IMR-90 (cell line): ENCODE data around the gene GALNT13. TPM values are rescaled to one million over a fixed set of nuclear protein-coding genes. Genes with fewer than 3 reads are reported as not detected.

Source experiments
- ATAC-seq: fragments of 200-7000 bp; cut with Tn5 transposase; 2 replicates; pipeline ENCODE4 v1.9.1; 2020; ENCODE audit warnings: low read depth, mild to moderate bottlenecking, moderate library complexity
- BruUV-seq: library from RNA; stranded (reverse); fragments of 400-500 nt; replicated peaks from 2 replicates; lab custom pipeline; 2021; lab: Mats Ljungman, UMichigan
- CTCF ChIA-PET: fragments of 300-600 bp; formaldehyde crosslinking; extraction: SDS; loops from one replicate; lab custom pipeline; 2021; ENCODE audit warnings: antibody characterized with exemption; lab: Yijun Ruan, JAX
- POLR2A ChIA-PET: fragments of 300-600 bp; sonication (Branson Sonifier 250); formaldehyde crosslinking; loops from one replicate; lab custom pipeline; 2022; ENCODE audit warnings: antibody characterized with exemption; ENCODE audit not compliant: unreplicated experiment; lab: Charles Lee
- DNase-seq: peaks from one replicate; pipeline ENCODE4 v3.0.0; 2013
- H2AFZ ChIP-seq: replicated peaks from 2 replicates; pipeline ENCODE3; 2013; ENCODE audit warnings: low read length, mild to moderate bottlenecking; ENCODE audit not compliant: poor library complexity
- H2AK5ac ChIP-seq: 2 replicates; pipeline ENCODE4 v1.6.1; 2013; ENCODE audit warnings: low read depth, low read length, inconsistent platforms
- H2AK9ac ChIP-seq: replicated peaks from 2 replicates; pipeline ENCODE3; 2013; ENCODE audit warnings: mild to moderate bottlenecking, low read depth, low read length, moderate library complexity; ENCODE audit not compliant: poor library complexity
- H2BK120ac ChIP-seq: 2 replicates; pipeline ENCODE4 v1.6.1; 2013; ENCODE audit warnings: low read depth, low read length, inconsistent platforms
- H2BK15ac ChIP-seq: 3 replicates; pipeline ENCODE4 v1.6.1; 2013; ENCODE audit warnings: low read depth, low read length, inconsistent platforms
- H2BK20ac ChIP-seq: 2 replicates; pipeline ENCODE4 v1.6.1; 2013; ENCODE audit warnings: low read depth, mild to moderate bottlenecking, inconsistent platforms, low read length, moderate library complexity
- H2BK5ac ChIP-seq: 2 replicates; pipeline ENCODE4 v1.6.1; 2013; ENCODE audit warnings: mild to moderate bottlenecking, low read depth, low read length, inconsistent platforms; ENCODE audit not compliant: poor library complexity, severe bottlenecking
- H3K14ac ChIP-seq: replicated peaks from 2 replicates; pipeline ENCODE4 v1.6.1; 2013; ENCODE audit warnings: low read depth, low read length, inconsistent platforms
- H3K18ac ChIP-seq: 2 replicates; pipeline ENCODE4 v1.6.1; 2013; ENCODE audit warnings: low read depth, low read length, control low read depth
- H3K23ac ChIP-seq: 2 replicates; pipeline ENCODE4 v1.6.1; 2013; ENCODE audit warnings: low read depth, low read length, inconsistent platforms
- H3K27ac ChIP-seq: 2 replicates; pipeline ENCODE4 v1.5.1; 2013; ENCODE audit warnings: mild to moderate bottlenecking, control low read depth, low read length; ENCODE audit not compliant: insufficient read depth
- H3K27me3 ChIP-seq: 2 replicates; pipeline ENCODE4 v1.6.1; 2013; ENCODE audit warnings: low read length; ENCODE audit not compliant: control insufficient read depth, insufficient read depth
- H3K36me3 ChIP-seq: 2 replicates; pipeline ENCODE4 v1.6.1; 2013; ENCODE audit warnings: low read length, mixed read lengths; ENCODE audit not compliant: control insufficient read depth, insufficient read depth
- H3K4ac ChIP-seq: 2 replicates; pipeline ENCODE4 v1.6.1; 2013; ENCODE audit warnings: low read depth, low read length, inconsistent platforms
- H3K4me1 ChIP-seq: 2 replicates; pipeline ENCODE4 v1.6.1; 2013; ENCODE audit warnings: low read length, mixed read lengths; ENCODE audit not compliant: control insufficient read depth, insufficient read depth
- H3K4me2 ChIP-seq: 2 replicates; pipeline ENCODE4 v1.6.1; 2013; ENCODE audit warnings: low read depth, mild to moderate bottlenecking, control low read depth, low read length, moderate library complexity
- H3K4me3 ChIP-seq: 2 replicates; pipeline ENCODE4 v1.5.1; 2013; ENCODE audit warnings: low read depth, mild to moderate bottlenecking, control low read depth, low read length, moderate library complexity; ENCODE audit not compliant: insufficient read depth
- H3K56ac ChIP-seq: 2 replicates; pipeline ENCODE4 v1.6.1; 2013; ENCODE audit warnings: low read length, inconsistent platforms; ENCODE audit not compliant: insufficient read depth; ENCODE audit errors: extremely low read depth
- H3K79me1 ChIP-seq, 2 experiments: 2 replicates each; pipeline ENCODE4 v1.6.1; 2013; ENCODE audit warnings: low read length in 2 of 2, inconsistent platforms in 1 of 2, low read depth in 1 of 2
- H3K9ac ChIP-seq: 2 replicates; pipeline ENCODE4 v1.6.1; 2013; ENCODE audit warnings: low read depth, low read length, control low read depth
- H3K9me1 ChIP-seq: 2 replicates; pipeline ENCODE4 v1.6.1; 2013; ENCODE audit warnings: low read length, inconsistent platforms; ENCODE audit not compliant: insufficient read depth
- H3K9me3 ChIP-seq: 2 replicates; pipeline ENCODE4 v1.6.1; 2013; ENCODE audit warnings: low read length; ENCODE audit not compliant: control insufficient read depth, insufficient read depth
- H4K20me1 ChIP-seq: 2 replicates; pipeline ENCODE4 v1.6.1; 2013; ENCODE audit warnings: low read length, inconsistent platforms; ENCODE audit not compliant: insufficient read depth
- H4K5ac ChIP-seq: 2 replicates; pipeline ENCODE4 v1.6.1; 2013; ENCODE audit warnings: mild to moderate bottlenecking, low read depth, low read length, control low read depth
- H4K8ac ChIP-seq, 2 experiments: 2 replicates each; pipeline ENCODE4 v1.6.1; 2013; ENCODE audit warnings: low read depth in 2 of 2, low read length in 2 of 2, control low read depth in 1 of 2, inconsistent platforms in 1 of 2
- H4K91ac ChIP-seq: 2 replicates; pipeline ENCODE4 v1.6.1; 2013; ENCODE audit warnings: low read depth, low read length, inconsistent platforms; ENCODE audit not compliant: insufficient read depth
- BHLHE40 ChIP-seq: fragments of 150-350 bp; IDR thresholded peaks from 2 replicates; pipeline ENCODE4 v1.6.1; 2016; ENCODE audit warnings: mild to moderate bottlenecking, low read depth, low read length
- CHD1 ChIP-seq: IDR thresholded peaks from 2 replicates; pipeline ENCODE4 v1.6.1; 2012; ENCODE audit warnings: low read depth, low read length, improper control_type of control experiment
- FOS ChIP-seq: fragments of 150-350 bp; IDR thresholded peaks from 2 replicates; pipeline ENCODE4 v1.6.1; 2016; ENCODE audit warnings: low read depth, low read length
- MAFK ChIP-seq: IDR thresholded peaks from 2 replicates; pipeline ENCODE4 v1.6.1; 2012; ENCODE audit warnings: low read depth, low read length, improper control_type of control experiment
- MXI1 ChIP-seq: IDR thresholded peaks from 2 replicates; pipeline ENCODE4 v1.6.1; 2012; ENCODE audit warnings: low read depth, mild to moderate bottlenecking, low read length, moderate library complexity, borderline replicate concordance
- NFE2L2 ChIP-seq: fragments of 150-350 bp; IDR thresholded peaks from 2 replicates; pipeline ENCODE4 v1.6.1; 2016; ENCODE audit warnings: low read depth, mild to moderate bottlenecking, low read length
- POLR2A ChIP-seq: IDR thresholded peaks from 2 replicates; pipeline ENCODE4 v1.6.1; 2012; ENCODE audit warnings: mild to moderate bottlenecking, low read depth, low read length
- RAD21 ChIP-seq: IDR thresholded peaks from 2 replicates; pipeline ENCODE4 v1.6.1; 2012; ENCODE audit warnings: low read length, improper control_type of control experiment
- RFX5 ChIP-seq: IDR thresholded peaks from 2 replicates; pipeline ENCODE4 v1.8.0; 2012; ENCODE audit warnings: low read depth, mild to moderate bottlenecking, low read length, moderate library complexity
- SMC3 ChIP-seq: fragments of 150-350 bp; IDR thresholded peaks from 2 replicates; pipeline ENCODE4 v1.6.1; 2016; ENCODE audit warnings: low read depth, mild to moderate bottlenecking, antibody characterized with exemption, low read length, moderate library complexity
- WGBS, 2 experiments: methylation state at CpG; one replicate each; pipeline versions ENCODE4 v1.1.5 to v1.1.7; 2013; ENCODE audit warnings: missing lambda C conversion rate in 2 of 2; ENCODE audit not compliant: insufficient read length in 1 of 2; ENCODE audit errors: extremely low coverage in 2 of 2; 5-methylcytosine and 5-hydroxymethylcytosine counted together
- dilution Hi-C: fragments of 300-500 bp; cut with HindIII; formaldehyde crosslinking; loops from one replicate; pipeline ENCODE4 v1.14.3; 2018; ENCODE audit warnings: low sequenced_read_pairs; ENCODE audit not compliant: unreplicated experiment
- in situ Hi-C: fragments of 300-500 bp; cut with MboI; formaldehyde crosslinking; loops from 3 replicates; pipeline ENCODE4 v1.14.3; 2019; ENCODE audit warnings: low sequenced_read_pairs, inconsistent platforms, mixed read lengths
- intact Hi-C: fragments of 100-400 bp; cut with micrococcal nuclease; formaldehyde crosslinking; loops from 2 replicates; pipeline ENCODE4 v1.10.0; 2022
- polyA plus RNA-seq, 3 experiments: library from polyadenylated mRNA; depleted of rRNA; stranded (reverse); fragments of >200 nt; gene quantifications; 2 replicates each; pipeline ENCODE4 v1.2.3, GENCODE V29; 2012; ENCODE audit warnings: low replicate concordance in 1 of 3
- total RNA-seq: library from RNA; depleted of rRNA; stranded (reverse); fragments of >200 nt; gene quantifications from 2 replicates; pipeline ENCODE4 v1.2.3, GENCODE V29; 2012
- TF ChIP-seq, protein P1 (sequence below): conservative IDR thresholded peaks from 2 replicates; pipeline ENCODE4 v1.5.1; 2012; ENCODE audit warnings: mild to moderate bottlenecking, low read depth, low read length, improper control_type of control experiment
- TF ChIP-seq, protein P2 (sequence below): fragments of 150-350 bp; IDR thresholded peaks from 2 replicates; pipeline ENCODE4 v1.6.1; 2016; ENCODE audit warnings: low read depth, mild to moderate bottlenecking, low read length, moderate library complexity, borderline replicate concordance
- TF ChIP-seq, protein P3 (sequence below): fragments of 150-350 bp; IDR thresholded peaks from 2 replicates; pipeline ENCODE4 v1.6.1; 2017; ENCODE audit warnings: mild to moderate bottlenecking, antibody characterized with exemption, low read length, low read depth

Gene GALNT13
- total and polyA plus RNA-seq, 2 of the 4 experiments (the other 2 are of a cell fraction): 0.03 TPM; not detected in 1

DNA sequence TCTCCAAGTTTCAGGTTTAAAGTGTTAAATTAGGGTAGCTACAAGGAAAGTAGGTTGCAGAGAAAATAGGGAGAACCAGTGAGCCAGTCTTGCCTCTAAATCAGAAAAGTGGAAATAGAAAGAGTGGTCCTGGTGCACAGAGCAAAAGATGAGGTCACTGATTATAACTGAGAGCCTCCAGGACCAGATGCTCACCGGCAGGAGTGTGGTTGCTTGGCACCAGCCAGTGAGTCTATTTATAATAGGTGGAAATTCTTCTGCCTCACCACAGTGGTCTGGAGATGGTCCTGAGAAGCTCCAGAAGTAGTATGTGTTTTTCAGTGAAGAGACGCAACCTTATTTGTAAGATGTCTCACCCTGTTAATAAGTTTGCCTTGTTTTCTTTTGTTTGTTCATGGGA lies 452.9 kb downstream of the GALNT13 start:
- peaks cover 3% of the 10 kb centered on the region; the same call in 1 of the 2 replicates for H3K9me3 ChIP-seq
- H3K79me1 ChIP-seq: no peaks in the 10 kb centered on the region
- H2BK120ac ChIP-seq: no peak overlapping the region
- H3K4ac ChIP-seq: no peak overlapping the region
- H2AK9ac ChIP-seq: no peak overlapping the region
- intact Hi-C loops (no loop called here), in situ Hi-C loops (no loop called here), dilution Hi-C loops (no loop called here)
- no peak overlapping the region for H2BK20ac ChIP-seq
- no peak overlapping the region for H3K23ac ChIP-seq
- no peaks in the 10 kb centered on the region for H3K27me3 ChIP-seq
- no peak overlapping the region for H4K91ac ChIP-seq
- TF ChIP-seq RAD21: no peak
- no peak for TF ChIP-seq MAFK
- TF ChIP-seq NFE2L2: no peak
- TF ChIP-seq FOS: no peak
- TF ChIP-seq, protein P1, sequence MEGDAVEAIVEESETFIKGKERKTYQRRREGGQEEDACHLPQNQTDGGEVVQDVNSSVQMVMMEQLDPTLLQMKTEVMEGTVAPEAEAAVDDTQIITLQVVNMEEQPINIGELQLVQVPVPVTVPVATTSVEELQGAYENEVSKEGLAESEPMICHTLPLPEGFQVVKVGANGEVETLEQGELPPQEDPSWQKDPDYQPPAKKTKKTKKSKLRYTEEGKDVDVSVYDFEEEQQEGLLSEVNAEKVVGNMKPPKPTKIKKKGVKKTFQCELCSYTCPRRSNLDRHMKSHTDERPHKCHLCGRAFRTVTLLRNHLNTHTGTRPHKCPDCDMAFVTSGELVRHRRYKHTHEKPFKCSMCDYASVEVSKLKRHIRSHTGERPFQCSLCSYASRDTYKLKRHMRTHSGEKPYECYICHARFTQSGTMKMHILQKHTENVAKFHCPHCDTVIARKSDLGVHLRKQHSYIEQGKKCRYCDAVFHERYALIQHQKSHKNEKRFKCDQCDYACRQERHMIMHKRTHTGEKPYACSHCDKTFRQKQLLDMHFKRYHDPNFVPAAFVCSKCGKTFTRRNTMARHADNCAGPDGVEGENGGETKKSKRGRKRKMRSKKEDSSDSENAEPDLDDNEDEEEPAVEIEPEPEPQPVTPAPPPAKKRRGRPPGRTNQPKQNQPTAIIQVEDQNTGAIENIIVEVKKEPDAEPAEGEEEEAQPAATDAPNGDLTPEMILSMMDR: no peak
- TF ChIP-seq, protein P2, sequence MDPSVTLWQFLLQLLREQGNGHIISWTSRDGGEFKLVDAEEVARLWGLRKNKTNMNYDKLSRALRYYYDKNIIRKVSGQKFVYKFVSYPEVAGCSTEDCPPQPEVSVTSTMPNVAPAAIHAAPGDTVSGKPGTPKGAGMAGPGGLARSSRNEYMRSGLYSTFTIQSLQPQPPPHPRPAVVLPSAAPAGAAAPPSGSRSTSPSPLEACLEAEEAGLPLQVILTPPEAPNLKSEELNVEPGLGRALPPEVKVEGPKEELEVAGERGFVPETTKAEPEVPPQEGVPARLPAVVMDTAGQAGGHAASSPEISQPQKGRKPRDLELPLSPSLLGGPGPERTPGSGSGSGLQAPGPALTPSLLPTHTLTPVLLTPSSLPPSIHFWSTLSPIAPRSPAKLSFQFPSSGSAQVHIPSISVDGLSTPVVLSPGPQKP: no peak
- no peak for TF ChIP-seq RFX5
- TF ChIP-seq MXI1: no peak
- no peak for TF ChIP-seq POLR2A
- TF ChIP-seq, protein P3, sequence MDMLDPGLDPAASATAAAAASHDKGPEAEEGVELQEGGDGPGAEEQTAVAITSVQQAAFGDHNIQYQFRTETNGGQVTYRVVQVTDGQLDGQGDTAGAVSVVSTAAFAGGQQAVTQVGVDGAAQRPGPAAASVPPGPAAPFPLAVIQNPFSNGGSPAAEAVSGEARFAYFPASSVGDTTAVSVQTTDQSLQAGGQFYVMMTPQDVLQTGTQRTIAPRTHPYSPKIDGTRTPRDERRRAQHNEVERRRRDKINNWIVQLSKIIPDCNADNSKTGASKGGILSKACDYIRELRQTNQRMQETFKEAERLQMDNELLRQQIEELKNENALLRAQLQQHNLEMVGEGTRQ: no peak
- TF ChIP-seq CHD1: no peak
- no peak for TF ChIP-seq BHLHE40
- TF ChIP-seq SMC3: no peak
- no peaks in the 10 kb centered on the region for H3K36me3 ChIP-seq
- WGBS, 2 experiments: no CpG with 5 or more reads among the region's 2 CpGs
- no peak overlapping the region for H2BK5ac ChIP-seq
- no peak overlapping the region for H4K5ac ChIP-seq
- H3K9ac ChIP-seq: no peak overlapping the region
- H3K14ac ChIP-seq: no peak overlapping the region
- no peak overlapping the region for H2AK5ac ChIP-seq
- H4K20me1 ChIP-seq: no peaks in the 10 kb centered on the region
- no peaks in the 10 kb centered on the region for H3K4me1 ChIP-seq
- H3K4me2 ChIP-seq: no peak overlapping the region
- H4K8ac ChIP-seq: no peak overlapping the region
- ATAC-seq (no peak), DNase-seq (no peak)
- H3K56ac ChIP-seq: no peak overlapping the region
- POLR2A ChIA-PET: no interaction called here
- no peak overlapping the region for H2BK15ac ChIP-seq
- H3K18ac ChIP-seq: no peak overlapping the region
- no peak overlapping the region for H3K27ac ChIP-seq
- no peak overlapping the region for H3K4me3 ChIP-seq
- no TSS peak for BruUV-seq
- H3K9me1 ChIP-seq: no peaks in the 10 kb centered on the region
- H2AFZ ChIP-seq: no peak overlapping the region
- CTCF ChIA-PET: no interaction called here
